B cell (primary cell): ENCODE measurements around the gene TMEM208.

Experiments used
- EZH2 ChIP-seq: IDR thresholded peaks from 2 replicates; pipeline ENCODE4 v1.6.1; 2012; ENCODE audit warnings: borderline replicate concordance, low read depth, mild to moderate bottlenecking, moderate library complexity, low read length; ENCODE audit not compliant: insufficient read depth, poor library complexity, severe bottlenecking
- TF ChIP-seq, protein P1 (sequence below): fragments of 200-600 bp; IDR thresholded peaks from one replicate; pipeline ENCODE4 v1.8.0; 2022; ENCODE audit warnings: antibody characterized with exemption, mild to moderate bottlenecking

- TF ChIP-seq, protein P1, sequence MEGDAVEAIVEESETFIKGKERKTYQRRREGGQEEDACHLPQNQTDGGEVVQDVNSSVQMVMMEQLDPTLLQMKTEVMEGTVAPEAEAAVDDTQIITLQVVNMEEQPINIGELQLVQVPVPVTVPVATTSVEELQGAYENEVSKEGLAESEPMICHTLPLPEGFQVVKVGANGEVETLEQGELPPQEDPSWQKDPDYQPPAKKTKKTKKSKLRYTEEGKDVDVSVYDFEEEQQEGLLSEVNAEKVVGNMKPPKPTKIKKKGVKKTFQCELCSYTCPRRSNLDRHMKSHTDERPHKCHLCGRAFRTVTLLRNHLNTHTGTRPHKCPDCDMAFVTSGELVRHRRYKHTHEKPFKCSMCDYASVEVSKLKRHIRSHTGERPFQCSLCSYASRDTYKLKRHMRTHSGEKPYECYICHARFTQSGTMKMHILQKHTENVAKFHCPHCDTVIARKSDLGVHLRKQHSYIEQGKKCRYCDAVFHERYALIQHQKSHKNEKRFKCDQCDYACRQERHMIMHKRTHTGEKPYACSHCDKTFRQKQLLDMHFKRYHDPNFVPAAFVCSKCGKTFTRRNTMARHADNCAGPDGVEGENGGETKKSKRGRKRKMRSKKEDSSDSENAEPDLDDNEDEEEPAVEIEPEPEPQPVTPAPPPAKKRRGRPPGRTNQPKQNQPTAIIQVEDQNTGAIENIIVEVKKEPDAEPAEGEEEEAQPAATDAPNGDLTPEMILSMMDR = no peak
- TF ChIP-seq EZH2 = no peak
These were observed 37.9 kb downstream of the TMEM208 start for GRCh38 chr16:67264866-67265265.
